ENCODE measurements around the gene GRIK2.
"Not testable (repeated sequence)": the region's sequence is repeated elsewhere in the genome, so short reads cannot be mapped to it uniquely, and the experiment has no call there.

GRIK2 gene

GRCh38 chr6:101393251-101393828 is at the start of gene GRIK2:
TSS of gene GRIK2 (plus strand) at chr6:101393708.
- DNase-seq (ENCODE audit: low read depth, low spot score) = peak; percentile 76

- DNase-seq (ENCODE audit: low read depth, low spot score) = no peak
Observed at GRCh38 chr6:101344885-101345284, 48.6 kb upstream of the GRIK2 start.

- DNase-seq (ENCODE audit: low read depth, low spot score) = no peak
Observed at GRCh38 chr6:101348816-101349215, 44.7 kb upstream of the GRIK2 start.

- DNase-seq (ENCODE audit: low read depth, low spot score) = not testable (repeated sequence)
Observed at GRCh38 chr6:101350631-101351030, 42.9 kb upstream of the GRIK2 start.

GRCh38 chr6:101351173-101351572 is 42.3 kb upstream of the GRIK2 start:
- DNase-seq (ENCODE audit: low read depth, low spot score) = no peak

- DNase-seq (ENCODE audit: low read depth, low spot score) = no peak
Observed at GRCh38 chr6:101352316-101352715, 41.2 kb upstream of the GRIK2 start.

GRCh38 chr6:101365181-101365580 is 28.3 kb upstream of the GRIK2 start:
- DNase-seq (ENCODE audit: low read depth, low spot score) = no peak

- DNase-seq (ENCODE audit: low read depth, low spot score) = no peak
Observed at GRCh38 chr6:101379926-101380325, 13.6 kb upstream of the GRIK2 start.

- no peak for DNase-seq (ENCODE audit: low read depth, low spot score)
Observed at GRCh38 chr6:101380897-101381630, 12.4 kb upstream of the GRIK2 start.

- DNase-seq (ENCODE audit: low read depth, low spot score) = not testable (repeated sequence)
Observed at GRCh38 chr6:101383747-101384146, 9.8 kb upstream of the GRIK2 start.

- DNase-seq (ENCODE audit: low read depth, low spot score) = no peak
Observed at GRCh38 chr6:101386982-101387381, 6.5 kb upstream of the GRIK2 start.

- peak; percentile 53 for DNase-seq (ENCODE audit: low read depth, low spot score)
Observed at GRCh38 chr6:101391772-101392585, 1.5 kb upstream of the GRIK2 start.

- no peak for DNase-seq (ENCODE audit: low read depth, low spot score)
Observed at GRCh38 chr6:101392586-101393230, 800 bp upstream of the GRIK2 start.

GRCh38 chr6:101393829-101394251 is 332 bp downstream of the GRIK2 start:
- peak; percentile 55 for DNase-seq (ENCODE audit: low read depth, low spot score)

GRCh38 chr6:101394936-101395335 is 1.4 kb downstream of the GRIK2 start:
- DNase-seq (ENCODE audit: low read depth, low spot score) = no peak

GRCh38 chr6:101395345-101395744 is 1.8 kb downstream of the GRIK2 start:
- no peak for DNase-seq (ENCODE audit: low read depth, low spot score)

GRCh38 chr6:101396548-101397173 is 3.2 kb downstream of the GRIK2 start:
- peak; percentile 85 for DNase-seq (ENCODE audit: low read depth, low spot score)

- DNase-seq (ENCODE audit: low read depth, low spot score) = peak; percentile 61
Observed at GRCh38 chr6:101397199-101397598, 3.7 kb downstream of the GRIK2 start.

GRCh38 chr6:101398716-101399615 is 5.5 kb downstream of the GRIK2 start:
- DNase-seq (ENCODE audit: low read depth, low spot score) = peak; percentile 51

GRCh38 chr6:101399616-101400162 is 6.2 kb downstream of the GRIK2 start:
- DNase-seq (ENCODE audit: low read depth, low spot score) = peak; percentile 33
